NCI-H1092 treated with DMSO at 0.1 percent for 48 hours (cell line): ENCODE results near the gene RALGPS1.
"Not testable (repeated sequence)": the region's sequence is repeated elsewhere in the genome, so short reads cannot be mapped to it uniquely, and the experiment has no call there.

Experiments used
- DNase-seq: peaks from one replicate; lab custom pipeline; 2025; lab: John Stamatoyannopoulos, UW

Gene RALGPS1

DNA sequence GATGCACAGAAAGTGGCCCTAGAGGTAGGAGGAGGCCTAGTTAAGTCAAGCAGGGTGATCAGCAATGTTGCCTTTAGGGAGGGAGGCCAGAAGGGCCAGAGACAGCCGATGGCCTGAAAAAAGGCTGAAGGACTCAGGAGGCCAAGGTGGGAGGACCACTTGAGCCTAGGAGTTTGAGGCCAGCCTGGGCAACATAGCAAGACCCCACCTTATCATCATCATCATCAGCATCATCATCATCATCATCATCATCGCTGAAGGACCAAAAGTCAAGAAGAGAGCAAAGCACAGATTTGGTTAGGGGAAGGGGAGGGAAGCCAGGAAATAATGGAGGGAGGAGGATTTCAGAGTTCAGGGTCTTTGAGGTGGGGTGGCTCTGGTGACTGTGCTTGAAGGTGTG is 74.3 kb downstream of the RALGPS1 start:
- DNase-seq, result no peak

DNA sequence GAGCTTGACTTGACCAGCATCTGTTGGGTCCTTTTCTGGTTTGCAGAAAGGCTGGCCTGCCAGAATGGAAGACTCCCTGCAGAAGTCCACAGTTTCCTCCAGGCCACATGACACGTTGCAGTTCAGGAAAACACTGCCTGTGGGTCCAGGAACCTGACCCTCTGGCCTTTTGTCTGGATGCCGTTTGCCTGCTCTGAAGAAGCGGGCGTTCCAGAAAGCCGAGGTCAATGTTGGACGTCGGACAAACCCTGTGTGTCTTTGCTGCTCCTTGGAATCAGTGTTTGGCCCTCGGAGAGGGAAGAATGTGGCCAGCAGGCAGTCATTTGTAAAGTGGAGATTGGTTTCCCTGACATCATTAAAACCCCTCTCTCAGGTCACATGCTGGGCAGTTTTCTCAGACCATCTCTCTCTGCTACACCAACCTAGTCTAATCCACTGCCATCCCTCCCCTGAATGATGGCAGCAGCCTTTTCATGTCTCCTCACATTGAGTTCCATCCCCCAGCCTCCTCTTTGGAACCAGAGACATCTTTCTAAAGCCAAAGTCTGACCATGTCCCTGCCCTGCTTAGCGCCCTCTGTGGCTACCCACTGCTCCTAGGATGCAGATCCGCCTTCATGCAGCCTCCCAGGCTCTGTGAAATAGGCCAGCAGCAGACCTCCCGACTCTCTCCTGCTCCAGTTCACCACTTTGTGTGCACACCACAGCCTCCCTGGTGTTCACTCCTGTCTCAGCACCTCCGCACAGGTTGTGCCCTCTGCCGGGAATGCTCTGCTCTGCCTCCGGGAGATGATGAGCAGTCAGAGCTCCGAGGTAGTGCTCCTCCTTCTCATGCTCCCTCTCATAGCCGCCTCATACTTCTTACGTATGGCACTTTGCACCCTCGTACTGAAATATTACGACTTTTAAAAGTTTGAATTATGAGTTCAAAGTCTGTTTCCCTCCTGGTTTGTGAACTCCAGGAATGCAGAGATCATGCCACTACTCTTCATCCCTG is 75.6 kb downstream of the RALGPS1 start:
- no peak for DNase-seq

DNA sequence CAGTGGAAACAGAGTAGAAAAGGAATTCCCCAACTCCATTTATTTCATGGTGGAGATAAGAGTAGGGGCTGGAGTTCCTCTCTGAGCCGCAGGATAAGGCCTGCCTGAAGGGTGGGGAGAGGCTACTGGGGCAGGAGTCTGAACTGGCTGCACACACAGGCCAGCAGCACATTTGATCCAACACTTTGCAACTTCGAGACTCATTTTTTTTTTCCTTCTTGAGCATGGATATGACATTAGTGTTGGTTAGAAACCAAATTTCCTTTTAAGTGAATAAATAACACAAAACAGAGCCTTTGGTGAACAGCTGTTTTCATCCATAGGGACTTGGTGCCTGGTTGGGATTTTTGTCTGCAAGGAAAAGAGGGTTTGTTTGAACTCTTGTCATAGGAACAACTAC is 76.6 kb downstream of the RALGPS1 start:
- no peak for DNase-seq

GRCh38 chr9:126992427-126992826 is 77.8 kb downstream of the RALGPS1 start:
- DNase-seq, result no peak

DNA sequence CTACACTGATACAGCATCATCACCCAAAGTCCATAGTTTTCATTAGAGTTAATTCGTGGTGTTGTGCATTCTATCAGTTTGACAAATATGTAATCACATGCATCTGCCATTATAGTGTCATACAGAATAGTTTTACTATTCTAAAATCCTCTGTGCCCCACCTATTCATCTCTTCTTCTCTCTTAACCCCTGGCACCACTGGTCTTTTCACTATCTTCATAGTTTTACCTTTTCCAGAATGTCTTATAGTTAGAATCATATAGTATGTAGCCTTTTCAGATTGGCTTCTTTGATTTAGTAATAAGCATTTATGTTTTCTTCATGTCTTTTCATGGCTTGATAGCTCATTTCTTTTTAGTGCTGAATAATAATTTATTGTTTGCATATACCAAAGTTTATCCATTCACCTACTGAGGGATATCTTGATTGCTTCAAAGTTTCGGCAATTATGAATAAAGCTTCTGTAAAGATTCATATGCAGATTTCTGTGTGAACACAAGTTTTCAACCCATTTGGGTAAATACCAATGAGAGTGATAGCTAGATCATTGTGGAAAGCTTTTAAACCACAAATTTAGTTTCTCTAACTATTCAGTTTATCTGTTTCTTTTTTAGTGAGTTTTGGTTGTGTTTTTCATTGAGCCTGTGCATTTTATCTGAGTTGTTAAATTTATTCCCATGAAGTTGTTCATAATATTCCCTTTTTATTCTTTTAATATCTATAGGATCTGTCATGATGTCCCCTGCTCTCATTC is 84.9 kb downstream of the RALGPS1 start:
- no peak for DNase-seq

DNA sequence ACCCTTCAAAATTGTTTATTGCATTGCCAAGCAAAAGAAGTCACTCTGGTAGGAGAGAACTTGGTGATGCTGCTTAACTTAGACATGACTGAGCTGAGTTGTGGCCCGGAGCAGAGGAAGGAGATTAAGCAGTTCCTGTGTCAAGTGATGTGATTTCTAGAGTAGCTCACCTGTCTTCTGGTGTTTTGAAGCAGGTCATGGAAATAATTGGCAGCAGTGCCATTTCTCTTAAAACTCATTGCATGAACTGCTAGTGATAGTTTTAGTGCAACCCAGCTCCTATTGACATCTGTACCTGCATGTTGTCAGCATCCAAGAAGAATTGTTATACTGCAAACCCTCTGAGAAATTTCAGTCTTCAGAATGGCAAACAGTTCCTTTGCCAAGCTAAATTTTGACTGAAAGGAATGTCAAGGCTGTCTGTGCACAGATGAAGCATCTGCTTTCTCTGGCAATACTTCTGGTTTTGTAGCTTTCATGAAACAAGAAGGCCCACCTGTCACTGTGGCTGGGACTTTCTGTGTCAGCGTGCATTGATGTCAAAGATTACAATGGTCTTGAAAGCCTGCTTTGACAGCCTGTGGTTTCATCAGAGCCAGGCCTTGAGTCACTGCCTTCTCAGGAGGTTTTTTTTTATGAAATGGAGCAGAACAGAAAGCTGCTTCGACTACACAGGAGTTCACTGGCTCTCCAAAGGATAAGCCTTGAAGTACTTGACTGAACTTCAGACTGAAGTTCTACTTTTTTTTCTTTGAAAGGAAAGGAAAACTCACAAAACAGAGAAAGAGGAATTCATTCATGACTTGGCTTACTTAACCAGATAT is 90.6 kb downstream of the RALGPS1 start:
- DNase-seq, result no peak

- DNase-seq, result no peak
Measured at GRCh38 chr9:127005770-127006314, 91.3 kb downstream of the RALGPS1 start.

- no peak for DNase-seq
Measured at GRCh38 chr9:127007638-127008037, 93.1 kb downstream of the RALGPS1 start.

DNA sequence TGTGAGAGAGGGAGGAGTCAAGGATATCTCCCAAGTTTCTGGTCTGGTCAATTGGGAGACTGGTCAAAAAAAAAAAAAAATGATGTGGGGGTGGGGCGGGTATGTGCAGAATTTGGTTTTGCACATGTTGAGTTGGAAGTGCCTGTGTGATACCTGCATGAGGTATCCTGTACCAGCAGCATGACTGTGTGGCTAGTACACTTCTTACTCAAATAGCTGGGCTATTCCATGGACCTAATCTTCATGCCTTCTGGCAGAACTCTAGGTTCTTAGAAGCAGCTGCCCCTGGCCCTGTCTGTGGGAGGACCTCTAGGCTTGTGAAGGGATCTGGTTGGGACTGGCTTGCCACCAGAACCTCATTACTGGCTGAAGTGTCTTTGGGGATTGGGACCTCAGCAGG is 93.5 kb downstream of the RALGPS1 start:
- DNase-seq, result no peak

GRCh38 chr9:127011772-127012171 is 97.2 kb downstream of the RALGPS1 start:
- no peak for DNase-seq

DNA sequence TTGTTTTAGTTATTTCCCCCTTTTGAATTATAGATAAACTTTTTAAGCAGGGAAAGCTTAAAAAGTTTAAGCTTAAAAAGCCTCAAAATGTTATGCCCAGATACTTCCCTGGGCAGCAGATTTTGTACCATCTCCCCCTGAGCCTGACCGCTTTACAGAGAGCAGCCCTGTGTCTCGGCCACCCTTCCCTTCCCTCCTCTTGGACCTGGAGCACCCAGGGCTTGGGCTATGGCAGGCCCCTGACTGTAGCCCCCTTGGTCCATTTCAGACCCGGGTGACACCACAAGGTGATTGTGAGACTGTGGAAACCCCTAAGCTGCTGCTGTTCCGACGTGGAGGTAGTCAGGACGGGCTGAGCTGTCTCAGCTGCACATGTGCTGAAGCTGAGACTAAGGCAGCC is 97.7 kb downstream of the RALGPS1 start:
- no peak for DNase-seq

GRCh38 chr9:127013597-127013996 is 99.0 kb downstream of the RALGPS1 start:
- no peak for DNase-seq

GRCh38 chr9:127014216-127014909 is 99.8 kb downstream of the RALGPS1 start:
- no peak for DNase-seq

GRCh38 chr9:127014910-127015540 is 100.4 kb downstream of the RALGPS1 start:
- DNase-seq, result no peak

DNA sequence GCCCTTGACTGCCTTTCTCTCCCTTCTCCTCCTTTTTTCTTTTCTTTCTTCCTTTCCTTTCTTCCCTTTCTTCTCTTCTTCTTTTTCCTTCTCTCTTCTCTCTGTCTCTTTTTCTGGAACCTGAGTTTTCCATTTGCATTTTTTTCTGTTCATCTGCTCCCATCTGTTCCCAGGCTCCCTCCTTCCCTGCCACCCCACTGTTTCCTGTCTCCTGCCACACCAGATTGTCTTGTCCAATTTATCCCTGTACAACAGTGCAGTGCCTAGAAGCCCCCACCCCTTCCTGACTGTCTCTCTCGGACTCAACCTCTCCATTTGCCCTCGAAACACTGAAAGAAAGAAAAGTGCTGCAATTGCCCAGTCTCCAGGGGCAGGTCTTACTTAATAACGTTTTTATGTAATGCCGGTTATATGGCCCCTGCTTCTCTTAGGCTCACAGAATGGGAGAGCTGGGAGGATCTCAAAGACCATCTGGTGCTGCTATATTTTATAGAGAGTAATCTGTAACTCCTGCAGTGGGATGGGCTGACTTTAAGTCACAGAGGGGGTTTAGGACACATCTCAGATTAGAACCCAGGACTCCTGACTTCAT is 101.4 kb downstream of the RALGPS1 start:
- no peak for DNase-seq

DNA sequence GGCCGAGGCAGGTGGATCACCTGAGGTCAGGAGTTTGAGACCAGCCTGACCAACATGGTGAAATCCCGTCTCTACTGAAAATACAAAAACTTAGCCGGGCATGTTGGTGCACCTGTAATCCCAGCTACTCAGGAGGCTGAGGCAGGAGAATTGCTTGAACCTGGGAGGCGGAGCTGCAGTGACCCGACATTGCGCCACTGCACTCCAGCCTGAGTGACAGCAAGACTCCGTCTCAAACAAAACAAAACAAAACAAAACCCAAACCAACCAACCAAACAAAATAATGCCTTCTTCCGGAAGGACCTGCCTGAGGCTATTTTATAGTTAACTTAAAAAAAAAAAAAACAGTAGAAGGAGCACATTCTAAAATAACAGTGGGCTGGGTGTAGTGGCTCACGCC is 103.4 kb downstream of the RALGPS1 start:
- DNase-seq, result not testable (repeated sequence)

DNA sequence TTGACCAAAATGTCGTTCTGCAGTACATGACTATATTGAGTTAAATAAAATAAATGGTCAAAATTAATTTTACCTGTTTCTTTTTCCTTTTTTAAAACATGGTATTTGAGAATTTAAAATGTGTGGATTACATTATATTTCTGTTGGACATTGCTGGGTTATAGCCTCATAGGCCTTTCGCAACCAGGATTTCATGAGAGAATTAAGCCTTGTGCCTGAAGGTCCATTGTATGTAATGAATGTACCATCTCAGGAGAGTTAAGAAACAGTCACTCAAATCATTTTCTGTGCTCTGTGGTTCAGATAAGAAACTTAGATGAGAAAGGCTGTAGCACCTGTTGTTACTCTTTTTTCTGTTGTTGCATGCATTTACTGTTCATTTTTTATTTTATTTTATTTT is 104.4 kb downstream of the RALGPS1 start:
- DNase-seq, result no peak

GRCh38 chr9:127020036-127020801 is 105.6 kb downstream of the RALGPS1 start:
- DNase-seq, result no peak

GRCh38 chr9:127020802-127021078 is 106.2 kb downstream of the RALGPS1 start:
- no peak for DNase-seq
